ENCODE measurements around the gene MRPL22.

DNA sequence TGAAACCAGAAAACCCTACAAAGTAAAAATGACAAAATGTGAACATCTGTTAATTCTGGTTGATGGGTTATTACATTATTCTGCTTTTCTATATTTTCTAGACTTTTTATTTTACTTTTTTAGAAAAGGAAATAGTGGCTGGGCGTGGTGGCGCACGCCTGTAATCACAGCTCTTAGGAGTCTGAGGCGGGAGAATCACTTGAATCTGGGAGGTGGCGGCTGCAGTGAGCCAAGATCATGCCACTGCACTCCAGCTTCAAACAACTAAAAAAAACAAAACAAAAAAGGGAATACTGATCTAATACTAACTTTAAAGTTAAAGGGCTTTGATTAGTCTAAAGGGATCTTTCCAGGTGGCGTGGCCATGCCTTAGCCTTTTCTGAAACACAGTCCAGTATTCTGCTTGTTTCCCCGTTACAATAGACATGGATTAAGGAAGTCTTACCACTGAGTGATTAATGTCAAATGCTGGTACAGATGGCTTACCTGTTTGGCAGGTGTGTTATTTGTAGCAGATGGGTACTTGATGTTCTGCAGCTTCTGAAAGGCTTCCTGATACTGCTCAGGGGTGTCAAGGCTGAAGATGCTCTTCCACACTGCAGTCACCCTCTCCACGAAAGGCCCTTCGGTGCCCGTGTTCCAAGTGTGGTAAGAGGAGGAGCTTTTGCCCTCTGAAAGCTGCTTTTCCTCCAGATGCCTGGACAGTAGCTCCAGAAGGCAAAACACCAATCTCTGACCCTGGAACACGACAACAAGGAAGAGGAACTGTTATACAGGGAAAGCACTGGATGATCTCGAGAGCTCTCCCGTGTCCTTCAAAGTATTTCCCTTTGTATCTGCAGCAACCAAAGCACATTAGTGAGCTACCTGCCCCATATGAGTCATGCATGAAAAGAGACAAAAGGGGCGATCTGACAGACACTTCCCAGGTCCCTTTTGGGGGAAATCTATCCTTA, 45.0 kb upstream of the MRPL22 start:
- no peak for TF ChIP-seq MYC (IDR thresholded peaks at IDR 0.05; ENCODE audit: low read depth, low read length)
- no peak for TF ChIP-seq POLR2A (IDR thresholded peaks at IDR 0.05; ENCODE audit: low read depth, low read length)
- TF ChIP-seq, protein P1, sequence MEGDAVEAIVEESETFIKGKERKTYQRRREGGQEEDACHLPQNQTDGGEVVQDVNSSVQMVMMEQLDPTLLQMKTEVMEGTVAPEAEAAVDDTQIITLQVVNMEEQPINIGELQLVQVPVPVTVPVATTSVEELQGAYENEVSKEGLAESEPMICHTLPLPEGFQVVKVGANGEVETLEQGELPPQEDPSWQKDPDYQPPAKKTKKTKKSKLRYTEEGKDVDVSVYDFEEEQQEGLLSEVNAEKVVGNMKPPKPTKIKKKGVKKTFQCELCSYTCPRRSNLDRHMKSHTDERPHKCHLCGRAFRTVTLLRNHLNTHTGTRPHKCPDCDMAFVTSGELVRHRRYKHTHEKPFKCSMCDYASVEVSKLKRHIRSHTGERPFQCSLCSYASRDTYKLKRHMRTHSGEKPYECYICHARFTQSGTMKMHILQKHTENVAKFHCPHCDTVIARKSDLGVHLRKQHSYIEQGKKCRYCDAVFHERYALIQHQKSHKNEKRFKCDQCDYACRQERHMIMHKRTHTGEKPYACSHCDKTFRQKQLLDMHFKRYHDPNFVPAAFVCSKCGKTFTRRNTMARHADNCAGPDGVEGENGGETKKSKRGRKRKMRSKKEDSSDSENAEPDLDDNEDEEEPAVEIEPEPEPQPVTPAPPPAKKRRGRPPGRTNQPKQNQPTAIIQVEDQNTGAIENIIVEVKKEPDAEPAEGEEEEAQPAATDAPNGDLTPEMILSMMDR (IDR thresholded peaks at IDR 0.05; ENCODE audit: extremely low read depth in 1 of 2, insufficient read depth in 1 of 2, low read depth in 1 of 2, low read length in 2 of 2): no peak
- TF ChIP-seq, protein P2, sequence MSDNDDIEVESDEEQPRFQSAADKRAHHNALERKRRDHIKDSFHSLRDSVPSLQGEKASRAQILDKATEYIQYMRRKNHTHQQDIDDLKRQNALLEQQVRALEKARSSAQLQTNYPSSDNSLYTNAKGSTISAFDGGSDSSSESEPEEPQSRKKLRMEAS (IDR thresholded peaks at IDR 0.05; ENCODE audit: insufficient read depth, insufficient read length): no peak
- TF ChIP-seq POLR2AphosphoS5 (IDR thresholded peaks at IDR 0.05; ENCODE audit: insufficient read depth, low read depth, low read length): no peak
- TF ChIP-seq EZH2 (IDR thresholded peaks at IDR 0.05; ENCODE audit: borderline replicate concordance, low read depth, low read length, severe bottlenecking): no peak
- TF ChIP-seq JUN (IDR thresholded peaks at IDR 0.05; ENCODE audit: borderline replicate concordance, insufficient read depth, insufficient read length, low read depth): no peak
- TF ChIP-seq GATA2 (IDR thresholded peaks at IDR 0.05; ENCODE audit: insufficient read depth, insufficient read length, low read depth, low read length): no peak

All from endothelial cell of umbilical vein (primary cell).